ENCODE data around the gene FBXO27.

GRCh38 chr19:39060171-39060570, 27.8 kb upstream of the FBXO27 start:
- TF ChIP-seq POLR2A (IDR thresholded peaks at IDR 0.05; ENCODE audit: low read depth, low read length) (no peak), TAF1 (IDR thresholded peaks at IDR 0.05; ENCODE audit: borderline replicate concordance, low read depth, low read length) (no peak)

All from GM12892 (cell line).